Measurements from ENCODE around the gene HSD17B3.
"Not testable (repeated sequence)": the region's sequence is repeated elsewhere in the genome, so short reads cannot be mapped to it uniquely, and the experiment has no call there.

The HSD17B3 gene

GRCh38 chr9:96302021-96302420, at the start of gene HSD17B3:
Gene HSD17B3, minus strand, starts transcription at chr9:96302176. Its CDS starts 72 bp downstream, at chr9:96302104.
- no peak for DNase-seq

GRCh38 chr9:96350866-96351265, 48.9 kb upstream of the HSD17B3 start:
- no peak for DNase-seq

- DNase-seq = no peak
These were observed 46.3 kb upstream of the HSD17B3 start for GRCh38 chr9:96348261-96348660.

- no peak for DNase-seq
These were observed 43.6 kb upstream of the HSD17B3 start for GRCh38 chr9:96345551-96345950.

GRCh38 chr9:96344458-96345180, 42.6 kb upstream of the HSD17B3 start:
- no peak for DNase-seq

- no peak for DNase-seq
These were observed 41.8 kb upstream of the HSD17B3 start for GRCh38 chr9:96343515-96344360.

- no peak for DNase-seq
These were observed 40.7 kb upstream of the HSD17B3 start for GRCh38 chr9:96342571-96343245.

GRCh38 chr9:96340707-96341106, 38.7 kb upstream of the HSD17B3 start:
- no peak for DNase-seq

GRCh38 chr9:96338299-96338698, 36.3 kb upstream of the HSD17B3 start:
- DNase-seq = no peak

GRCh38 chr9:96333958-96334357, 32.0 kb upstream of the HSD17B3 start:
- DNase-seq = no peak

GRCh38 chr9:96331236-96331947, 29.4 kb upstream of the HSD17B3 start:
- DNase-seq = no peak

GRCh38 chr9:96327694-96328352, 25.8 kb upstream of the HSD17B3 start:
- no peak for DNase-seq

- DNase-seq = no peak
These were observed 21.2 kb upstream of the HSD17B3 start for GRCh38 chr9:96323169-96323568.

GRCh38 chr9:96322736-96323135, 20.8 kb upstream of the HSD17B3 start:
- not testable (repeated sequence) for DNase-seq

- DNase-seq = not testable (repeated sequence)
These were observed 20.2 kb upstream of the HSD17B3 start for GRCh38 chr9:96322210-96322609.

GRCh38 chr9:96321515-96321914, 19.5 kb upstream of the HSD17B3 start:
- no peak for DNase-seq

- DNase-seq = no peak
These were observed 18.8 kb upstream of the HSD17B3 start for GRCh38 chr9:96320749-96321280.

- no peak for DNase-seq
These were observed 17.1 kb upstream of the HSD17B3 start for GRCh38 chr9:96318921-96319565.

- no peak for DNase-seq
These were observed 15.5 kb upstream of the HSD17B3 start for GRCh38 chr9:96317335-96317980.

GRCh38 chr9:96309850-96310249, 7.9 kb upstream of the HSD17B3 start:
- DNase-seq = no peak

- not testable (repeated sequence) for DNase-seq
These were observed 5.0 kb upstream of the HSD17B3 start for GRCh38 chr9:96306958-96307357.
